Ascending aorta (tissue), 2 donors: Measurements from ENCODE around the gene SERPINA6. TPM values are rescaled to one million over a fixed set of nuclear protein-coding genes. Genes with fewer than 3 reads are reported as not detected.

ENCODE experiments used
- DNase-seq, 2 donors: peaks; one replicate each; pipeline ENCODE4 v3.0.0-alpha.2; 2019; ENCODE audit warnings: low spot score in 2 of 2
- H3K27ac ChIP-seq, 2 donors: fragments of 200-600 bp; sonication (generic); one replicate each; pipeline ENCODE4 v1.5.1; 2016 to 2017; ENCODE audit warnings: mild to moderate bottlenecking in 1 of 2
- H3K27me3 ChIP-seq: fragments of 200-600 bp; sonication (generic); one replicate; pipeline ENCODE4 v1.5.1; 2017
- H3K36me3 ChIP-seq, 2 donors: fragments of 200-600 bp; sonication (generic); one replicate each; pipeline ENCODE4 v1.5.1; 2016
- H3K4me1 ChIP-seq, 2 donors: fragments of 200-600 bp; sonication (generic); one replicate each; pipeline ENCODE4 v1.5.1; 2016 to 2017; ENCODE audit warnings: mild to moderate bottlenecking in 1 of 2
- H3K4me3 ChIP-seq, 2 donors: fragments of 200-600 bp; sonication (generic); one replicate each; pipeline ENCODE4 v1.5.1; 2016 to 2017; ENCODE audit warnings: mild to moderate bottlenecking in 1 of 2
- H3K9me3 ChIP-seq, 2 donors: fragments of 200-600 bp; sonication (generic); one replicate each; pipeline ENCODE4 v1.5.1; 2016
- intact Hi-C: fragments of 100-400 bp; cut with DNase I; formaldehyde crosslinking; loops from one replicate; pipeline ENCODE4 v1.15.1; 2023
- total RNA-seq: library from RNA; depleted of rRNA; stranded (reverse); fragments of >200 nt; gene quantifications from one replicate; pipeline ENCODE4 v1.1.0, GENCODE V29; 2016
- TF ChIP-seq, protein P1 (sequence below), 3 experiments: fragments of 200-600 bp in 2 of 3; fragments of 450-650 bp in 1 of 3; sonication (generic) in 2 of 3; IDR thresholded peaks; one replicate each; pipeline ENCODE4 v1.5.1; 2016 to 2019; ENCODE audit warnings: antibody characterized with exemption in 3 of 3, mild to moderate bottlenecking in 1 of 3, moderate library complexity in 1 of 3

Gene SERPINA6
- total RNA-seq, 1 donor from 2014 or later: not detected

DNA sequence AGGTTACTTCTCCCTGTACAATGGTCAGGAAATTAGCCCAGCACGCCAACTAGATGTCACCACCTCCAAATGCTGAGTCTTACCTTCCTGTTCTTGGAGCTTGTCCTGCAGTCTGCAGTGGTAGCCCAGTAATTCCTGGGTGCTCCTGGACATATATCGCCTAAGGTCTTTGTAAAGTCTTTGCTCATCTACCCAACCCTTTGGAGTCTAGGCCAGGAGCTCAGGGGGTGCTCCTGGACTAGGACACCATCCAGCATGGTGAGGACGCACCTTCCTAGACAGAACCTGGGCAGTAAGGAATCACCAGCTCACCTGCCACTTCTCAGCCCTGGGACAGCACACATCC lies 30.6 kb downstream of the SERPINA6 start:
- no peaks in the 10 kb centered on the region for H3K4me1 ChIP-seq
- H3K36me3 ChIP-seq: no peaks in the 10 kb centered on the region
- H3K9me3 ChIP-seq: no peaks in the 10 kb centered on the region
- no peak for DNase-seq
- TF ChIP-seq, protein P1, sequence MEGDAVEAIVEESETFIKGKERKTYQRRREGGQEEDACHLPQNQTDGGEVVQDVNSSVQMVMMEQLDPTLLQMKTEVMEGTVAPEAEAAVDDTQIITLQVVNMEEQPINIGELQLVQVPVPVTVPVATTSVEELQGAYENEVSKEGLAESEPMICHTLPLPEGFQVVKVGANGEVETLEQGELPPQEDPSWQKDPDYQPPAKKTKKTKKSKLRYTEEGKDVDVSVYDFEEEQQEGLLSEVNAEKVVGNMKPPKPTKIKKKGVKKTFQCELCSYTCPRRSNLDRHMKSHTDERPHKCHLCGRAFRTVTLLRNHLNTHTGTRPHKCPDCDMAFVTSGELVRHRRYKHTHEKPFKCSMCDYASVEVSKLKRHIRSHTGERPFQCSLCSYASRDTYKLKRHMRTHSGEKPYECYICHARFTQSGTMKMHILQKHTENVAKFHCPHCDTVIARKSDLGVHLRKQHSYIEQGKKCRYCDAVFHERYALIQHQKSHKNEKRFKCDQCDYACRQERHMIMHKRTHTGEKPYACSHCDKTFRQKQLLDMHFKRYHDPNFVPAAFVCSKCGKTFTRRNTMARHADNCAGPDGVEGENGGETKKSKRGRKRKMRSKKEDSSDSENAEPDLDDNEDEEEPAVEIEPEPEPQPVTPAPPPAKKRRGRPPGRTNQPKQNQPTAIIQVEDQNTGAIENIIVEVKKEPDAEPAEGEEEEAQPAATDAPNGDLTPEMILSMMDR (IDR thresholded peaks at IDR 0.05): no peak
- H3K27ac ChIP-seq: no peak overlapping the region
- no peaks in the 10 kb centered on the region for H3K27me3 ChIP-seq
- intact Hi-C loops: no loop called here
- no peak overlapping the region for H3K4me3 ChIP-seq

DNA sequence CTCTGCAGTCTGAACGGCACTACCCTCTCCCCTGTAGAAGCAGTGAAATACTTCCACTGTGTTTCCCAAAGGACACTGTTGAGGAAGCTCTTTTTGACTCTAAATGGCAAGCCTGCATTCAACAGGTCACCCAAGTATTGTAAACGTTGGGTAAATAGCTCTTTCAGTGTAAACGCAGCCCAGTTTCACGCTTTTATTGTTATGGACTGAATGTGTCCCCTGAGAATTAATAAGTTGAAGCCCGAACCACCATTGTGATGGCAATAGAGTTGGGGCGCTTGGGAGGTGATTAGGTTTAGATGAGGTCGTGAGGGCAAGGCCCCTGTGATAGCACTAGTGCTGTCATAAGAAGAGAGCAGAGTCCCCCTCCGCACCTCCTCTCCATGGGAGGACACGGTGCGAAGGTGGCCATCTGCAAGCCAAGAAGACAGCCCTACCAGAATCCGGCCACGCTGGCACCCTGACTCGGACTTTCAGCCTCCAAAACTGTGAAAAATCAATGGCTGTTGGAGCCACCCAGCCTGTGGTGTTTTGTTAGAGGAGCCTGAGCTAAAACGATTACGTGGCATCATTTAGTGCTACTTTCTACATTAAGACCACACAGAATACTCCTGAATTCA lies 31.1 kb downstream of the SERPINA6 start:
- Histone ChIP-seq H3K9me3 (no peaks in the 10 kb centered on the region), H3K36me3 (no peaks in the 10 kb centered on the region), H3K4me1 (no peaks in the 10 kb centered on the region), H3K27me3 (no peaks in the 10 kb centered on the region), H3K27ac (no peak overlapping the region), H3K4me3 (no peak overlapping the region)
- intact Hi-C loops: no loop called here
- no peak for DNase-seq
- TF ChIP-seq, protein P1 (IDR thresholded peaks at IDR 0.05): no peak

DNA sequence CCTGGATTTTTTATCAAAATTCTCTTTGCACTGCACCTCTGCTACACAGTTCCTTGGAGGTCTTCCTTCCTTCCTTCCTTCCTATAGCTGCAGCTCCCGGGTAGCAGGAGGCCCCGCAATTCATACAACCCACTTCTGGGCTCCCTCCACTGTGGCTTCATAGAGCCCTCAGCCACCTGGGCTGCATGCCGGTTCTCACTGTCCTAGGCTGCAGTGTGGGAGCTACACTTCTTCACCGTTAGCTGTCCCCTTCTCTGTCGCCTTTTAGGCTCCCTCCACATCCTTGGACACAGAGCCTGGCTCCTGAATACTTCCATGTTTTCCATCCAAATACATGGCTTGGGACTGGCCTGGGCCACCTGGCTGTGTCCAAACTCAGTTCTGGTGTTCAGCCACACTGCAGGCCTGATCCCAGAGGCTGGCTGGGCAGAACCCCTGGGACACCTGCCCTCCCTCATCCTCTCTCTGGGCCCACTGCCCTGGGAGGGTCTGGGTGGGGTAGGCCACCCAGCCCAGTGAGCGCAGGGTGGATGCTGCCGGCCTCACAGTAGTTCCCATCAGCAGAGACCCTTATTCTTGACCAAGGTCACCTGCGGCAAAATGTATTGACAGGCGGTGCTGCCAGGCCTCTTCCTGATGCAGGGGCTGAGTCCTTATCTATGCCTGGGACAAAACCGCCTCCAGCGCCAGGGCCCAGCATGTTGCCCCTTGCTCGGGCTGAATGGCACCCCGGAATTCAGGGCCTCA lies 31.8 kb downstream of the SERPINA6 start:
- no peak for DNase-seq
- Histone ChIP-seq H3K9me3 (no peaks in the 10 kb centered on the region), H3K27ac (no peak overlapping the region), H3K4me1 (no peaks in the 10 kb centered on the region), H3K36me3 (no peaks in the 10 kb centered on the region), H3K27me3 (no peaks in the 10 kb centered on the region), H3K4me3 (no peak overlapping the region)
- intact Hi-C loops: no loop called here
- TF ChIP-seq, protein P1 (IDR thresholded peaks at IDR 0.05): no peak

DNA sequence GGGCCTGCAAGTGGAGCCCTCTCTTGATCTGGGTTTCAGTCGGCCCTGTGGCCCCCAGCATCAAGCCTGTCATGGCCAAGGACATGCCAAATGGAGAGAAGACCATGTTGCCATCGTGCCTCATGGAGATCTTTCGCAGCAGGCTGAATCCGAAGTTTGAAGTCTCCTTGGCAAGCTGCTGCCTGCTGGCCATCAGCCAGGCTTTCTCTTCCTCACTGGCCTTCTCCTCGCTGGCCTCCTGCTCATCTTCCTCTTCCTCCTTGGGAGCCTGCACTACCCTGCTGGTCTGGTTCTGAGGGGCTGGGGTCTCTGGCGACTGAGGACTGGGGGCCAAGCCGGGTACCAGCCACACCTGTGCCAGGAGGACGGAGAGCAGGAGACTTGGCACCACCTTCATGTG lies 32.9 kb downstream of the SERPINA6 start:
- Histone ChIP-seq H3K27ac (no peak overlapping the region), H3K9me3 (no peaks in the 10 kb centered on the region), H3K4me1 (no peaks in the 10 kb centered on the region), H3K4me3 (no peak overlapping the region), H3K27me3 (no peaks in the 10 kb centered on the region), H3K36me3 (no peaks in the 10 kb centered on the region)
- TF ChIP-seq, protein P1 (IDR thresholded peaks at IDR 0.05): no peak
- DNase-seq: no peak
- intact Hi-C loops: no loop called here

DNA sequence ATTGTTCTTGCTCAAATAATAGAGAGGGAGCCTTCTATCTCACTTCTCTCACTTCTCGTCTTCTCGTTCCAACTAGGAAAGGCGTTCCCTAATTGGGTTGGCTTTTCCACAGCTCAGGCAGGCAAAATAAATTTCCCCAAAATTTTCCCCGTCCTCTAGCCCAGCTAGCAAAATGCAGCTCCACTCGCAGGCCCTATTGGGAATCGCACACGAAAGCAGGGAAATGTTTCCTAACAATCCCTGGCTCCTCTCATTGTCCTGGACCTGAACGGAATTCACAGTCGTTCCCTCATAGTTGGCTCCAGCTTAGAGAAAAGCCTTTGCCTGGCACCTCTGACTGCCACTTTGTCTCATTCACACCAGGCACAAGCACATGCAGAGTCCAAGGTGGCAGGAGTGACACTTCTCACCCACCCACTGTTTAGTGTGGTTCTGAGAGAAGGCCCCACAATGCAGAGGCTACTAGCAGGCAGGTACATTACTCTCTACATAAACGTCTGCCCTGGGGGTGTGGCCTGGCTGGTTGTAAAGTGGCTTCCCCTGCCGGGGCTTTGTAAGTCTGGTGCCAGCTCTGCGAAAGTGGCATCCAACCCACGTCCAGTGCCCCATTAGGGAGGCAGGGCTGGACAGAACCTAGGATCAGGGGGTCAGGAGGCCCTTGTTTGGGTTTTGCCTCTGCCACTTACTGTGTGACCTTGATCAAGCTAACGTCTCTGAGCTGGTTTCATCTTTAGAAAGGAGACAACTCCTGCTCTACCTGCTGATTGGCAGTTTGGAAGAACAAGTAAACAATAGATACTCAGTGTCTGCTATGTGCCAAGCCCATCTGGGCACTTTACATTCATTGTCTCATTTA lies 34.3 kb downstream of the SERPINA6 start:
- H3K4me1 ChIP-seq: no peaks in the 10 kb centered on the region
- H3K4me3 ChIP-seq: no peak overlapping the region
- H3K36me3 ChIP-seq: no peaks in the 10 kb centered on the region
- H3K27me3 ChIP-seq: no peaks in the 10 kb centered on the region
- DNase-seq: no peak
- H3K9me3 ChIP-seq: no peaks in the 10 kb centered on the region
- TF ChIP-seq, protein P1 (IDR thresholded peaks at IDR 0.05): no peak
- intact Hi-C loops: no loop called here
- H3K27ac ChIP-seq: no peak overlapping the region
